ENCODE data around the gene TMPRSS12. TPM values are rescaled to one million over a fixed set of nuclear protein-coding genes. Genes with fewer than 3 reads are reported as not detected.

Gene TMPRSS12
- total and polyA plus RNA-seq, 2 donors (not counting 1 experiment from before 2014, with no cell fraction given) = not detected

DNA sequence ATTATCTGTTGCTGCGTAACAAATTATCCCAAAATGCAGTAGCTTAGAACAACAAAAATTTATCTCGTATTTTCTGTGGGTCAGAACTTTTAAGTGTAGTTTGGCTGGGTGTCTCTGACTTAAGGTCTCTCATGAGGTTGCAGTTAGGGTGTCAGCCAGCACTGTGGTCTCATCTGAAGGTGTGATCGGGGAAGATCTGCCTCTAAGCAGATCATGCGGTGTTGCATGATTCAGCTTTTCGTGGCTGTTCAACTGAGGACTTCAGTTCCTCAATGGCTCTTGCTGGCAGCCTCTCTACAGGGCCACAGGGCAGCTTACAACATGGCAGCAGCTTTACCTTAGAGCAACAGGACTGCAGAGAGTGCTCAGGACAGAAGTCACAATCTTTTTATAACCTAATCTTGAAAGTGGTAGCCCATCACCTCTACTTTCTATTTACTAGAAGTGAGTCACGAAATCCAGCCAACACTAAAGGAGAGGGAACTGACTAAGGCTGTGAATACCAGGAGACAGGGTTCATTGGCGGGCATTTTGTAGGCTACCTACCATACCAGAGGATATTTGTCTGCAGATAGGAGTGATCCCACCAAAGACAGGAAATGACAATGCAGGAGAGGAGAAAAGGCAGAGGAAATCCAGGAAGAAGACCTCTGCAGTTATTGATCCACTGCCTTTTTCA lies 1.8 kb upstream of the TMPRSS12 start:
- TF ChIP-seq EZH2 (IDR thresholded peaks at IDR 0.05; ENCODE audit: borderline replicate concordance, insufficient read depth, low read depth, low read length, poor library complexity, severe bottlenecking) (no peak), CTCF (IDR thresholded peaks at IDR 0.05) (no peak)
- ChIA-PET POLR2A (no interaction called here), CTCF (interaction anchor here (0.8 to 1.4 kb wide), 5 partner anchors 10 to 147 kb away, joined by 3 to 4 read pairs (median 3); no protein-coding TSS in a partner anchor)
- Histone ChIP-seq H3K79me2 (ENCODE audit: control insufficient read depth, insufficient read depth, low read length) (no peaks in the 10 kb centered on the region), H3K4me2 (replicated peaks; ENCODE audit: low read depth, low read length, poor library complexity, severe bottlenecking) (no peak overlapping the region), H4K20me1 (ENCODE audit: control insufficient read depth, insufficient read depth, low read length, poor library complexity, severe bottlenecking) (no peaks in the 10 kb centered on the region), H2AFZ (ENCODE audit: insufficient read depth, low read depth, low read length, poor library complexity, severe bottlenecking) (no peak overlapping the region), H3K9me3 (ENCODE audit: control extremely low read depth in 1 of 3, control insufficient read depth in 2 of 3, insufficient read depth in 1 of 3, low read length in 2 of 3) (peaks cover 0 to 9% (median 1%) of the 10 kb centered on the region in 3 donors), H3K27me3 (replicated peaks in 1 of 4; ENCODE audit: control extremely low read depth in 1 of 4, control insufficient read depth in 3 of 4, insufficient read depth in 4 of 4, low read length in 3 of 4) (peaks cover 0 to 4% (median 0%) of the 10 kb centered on the region in 4 experiments), H3K36me3 (replicated peaks in 1 of 2; ENCODE audit: control extremely low read depth in 1 of 2, control insufficient read depth in 1 of 2, extremely low read depth in 1 of 2, insufficient read depth in 2 of 2, low read length in 1 of 2) (no peaks in the 10 kb centered on the region), H3K9ac (ENCODE audit: low read length) (no peak overlapping the region), H3K4me3 (ENCODE audit: control extremely low read depth in 1 of 5, extremely low read depth in 1 of 5, insufficient read depth in 1 of 5, low read depth in 2 of 5, low read length in 4 of 5) (no peak overlapping the region), H3K27ac (ENCODE audit: low read length in 2 of 2) (no peak overlapping the region), H3K4me1 (ENCODE audit: control insufficient read depth in 2 of 2, insufficient read depth in 2 of 2, low read length in 2 of 2) (peaks cover 0 to 3% of the 10 kb centered on the region in 2 donors)
- intact Hi-C loops (cut with micrococcal nuclease) = no loop called here
- peaks cover 4% of the 10 kb centered on the region for H3K27me3 Mint-ChIP-seq
- ATAC-seq (ENCODE audit: low read depth) (no peak), DNase-seq (no peak)
- no peaks in the 10 kb centered on the region for H3K4me1 Mint-ChIP-seq
- 100% methylated on average over 3 of the region's 7 CpGs for WGBS (ENCODE audit: insufficient coverage)
- no peak overlapping the region for H3K27ac Mint-ChIP-seq
- peaks cover 5% of the 10 kb centered on the region for H3K9me3 Mint-ChIP-seq (ENCODE audit: insufficient read depth)
- no peak overlapping the region for H3K4me3 Mint-ChIP-seq

DNA sequence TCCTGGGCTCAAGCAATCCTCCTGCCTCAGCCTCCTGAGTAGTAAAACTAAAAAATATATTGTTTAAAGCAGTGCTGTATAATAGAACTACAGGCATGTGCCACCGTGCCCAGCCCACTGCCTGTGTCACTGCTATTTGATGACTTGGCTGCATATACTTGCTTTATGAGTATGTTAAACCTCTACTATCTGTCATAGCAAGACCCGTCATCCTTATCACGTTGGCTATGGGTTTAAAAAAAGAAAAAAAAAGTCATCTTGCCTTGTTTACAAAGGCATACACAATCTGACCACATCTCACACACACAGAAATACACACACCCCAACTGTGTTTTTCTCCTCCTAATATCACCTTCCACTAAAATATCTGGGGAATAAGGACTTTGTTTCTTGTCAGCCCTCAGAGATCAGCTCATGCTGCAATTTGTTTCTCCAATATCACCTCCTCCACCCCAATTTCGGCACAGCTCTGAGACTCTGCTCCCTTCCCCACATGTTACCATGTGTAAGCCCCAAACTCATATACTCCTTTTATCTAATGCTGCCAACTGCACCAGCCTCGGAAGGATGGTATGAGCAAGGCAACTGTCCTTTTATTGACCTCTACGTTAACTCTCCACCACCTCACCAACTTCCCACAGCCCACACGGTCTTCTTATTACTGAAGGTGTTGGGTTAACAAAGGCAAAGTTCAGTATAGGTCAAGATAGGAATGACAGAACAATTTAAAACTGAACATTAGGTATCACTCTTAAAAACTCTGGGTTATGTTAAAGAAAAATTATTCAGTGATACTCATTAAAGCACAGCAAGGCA lies 802 bp upstream of the TMPRSS12 start:
- peaks cover 5% of the 10 kb centered on the region for H3K9me3 Mint-ChIP-seq (ENCODE audit: insufficient read depth)
- Histone ChIP-seq H3K27ac (ENCODE audit: low read length in 2 of 2) (no peak overlapping the region), H3K4me3 (ENCODE audit: control extremely low read depth in 1 of 5, extremely low read depth in 1 of 5, insufficient read depth in 1 of 5, low read depth in 2 of 5, low read length in 4 of 5) (no peak overlapping the region), H3K27me3 (replicated peaks in 1 of 4; ENCODE audit: control extremely low read depth in 1 of 4, control insufficient read depth in 3 of 4, insufficient read depth in 4 of 4, low read length in 3 of 4) (peaks cover 0 to 4% (median 0%) of the 10 kb centered on the region in 4 experiments), H4K20me1 (ENCODE audit: control insufficient read depth, insufficient read depth, low read length, poor library complexity, severe bottlenecking) (no peaks in the 10 kb centered on the region), H3K9me3 (ENCODE audit: control extremely low read depth in 1 of 3, control insufficient read depth in 2 of 3, insufficient read depth in 1 of 3, low read length in 2 of 3) (peaks cover 0 to 9% (median 1%) of the 10 kb centered on the region in 3 donors), H2AFZ (ENCODE audit: insufficient read depth, low read depth, low read length, poor library complexity, severe bottlenecking) (no peak overlapping the region), H3K79me2 (ENCODE audit: control insufficient read depth, insufficient read depth, low read length) (no peaks in the 10 kb centered on the region), H3K36me3 (replicated peaks in 1 of 2; ENCODE audit: control extremely low read depth in 1 of 2, control insufficient read depth in 1 of 2, extremely low read depth in 1 of 2, insufficient read depth in 2 of 2, low read length in 1 of 2) (no peaks in the 10 kb centered on the region), H3K4me1 (ENCODE audit: control insufficient read depth in 2 of 2, insufficient read depth in 2 of 2, low read length in 2 of 2) (peaks cover 0 to 3% of the 10 kb centered on the region in 2 donors), H3K4me2 (replicated peaks; ENCODE audit: low read depth, low read length, poor library complexity, severe bottlenecking) (no peak overlapping the region), H3K9ac (ENCODE audit: low read length) (no peak overlapping the region)
- 100% methylated on average over 1 of the region's 7 CpGs for WGBS (ENCODE audit: insufficient coverage)
- POLR2A ChIA-PET = no interaction called here
- CTCF ChIA-PET = no interaction called here
- H3K4me3 Mint-ChIP-seq = peak overlapping the region; percentile 21
- no peak for TF ChIP-seq CTCF (IDR thresholded peaks at IDR 0.05)
- no peak for TF ChIP-seq EZH2 (IDR thresholded peaks at IDR 0.05; ENCODE audit: borderline replicate concordance, insufficient read depth, low read depth, low read length, poor library complexity, severe bottlenecking)
- ATAC-seq (ENCODE audit: low read depth) (no peak), DNase-seq (no peak)
- H3K4me1 Mint-ChIP-seq = no peaks in the 10 kb centered on the region
- H3K27ac Mint-ChIP-seq = no peak overlapping the region
- intact Hi-C loops (cut with micrococcal nuclease) = no loop called here
- peaks cover 4% of the 10 kb centered on the region for H3K27me3 Mint-ChIP-seq

All from B cell (primary cell).